ENCODE data around the gene ZNF578. TPM values are rescaled to one million over a fixed set of nuclear protein-coding genes. Genes with fewer than 3 reads are reported as not detected.
"Not testable (repeated sequence)": the region's sequence is repeated elsewhere in the genome, so short reads cannot be mapped to it uniquely, and the experiment has no call there.

The ZNF578 gene
- polyA plus RNA-seq (ENCODE audit: insufficient read length in 10 of 10): 1 to 10 TPM; 2.2 to 4.8 (median 2.6) TPM
- long read RNA-seq, donor 1, partial matches to known transcripts: 0 of 1 reads
- long read RNA-seq, donor 1, other reads (novel, unspliced or antisense): 0 of 1 reads
- long read RNA-seq, donor 2: 0 reads
- long read RNA-seq, donor 3: 0 reads
- long read RNA-seq, donor 4: 0 reads
- long read RNA-seq, donor 5, partial matches to known transcripts: 0 of 1 reads
- long read RNA-seq, donor 5, other reads (novel, unspliced or antisense): 0 of 1 reads
- long read RNA-seq, donor 6, full-length matches to known transcripts: 2 of 2 reads
- long read RNA-seq, donor 6, partial matches to known transcripts: 0 of 2 reads
- long read RNA-seq, donor 6, other reads (novel, unspliced or antisense): 0 of 2 reads
- long read RNA-seq, donor 7, partial matches to known transcripts: 0 of 2 reads
- long read RNA-seq, donor 7, other reads (novel, unspliced or antisense): 0 of 2 reads
- long read RNA-seq, donor 8: 0 reads
- long read RNA-seq, donor 9: 0 reads

GRCh38 chr19:52453324-52454094 lies at the start of gene ZNF578:
ZNF578 (plus strand) TSS chr19:52453553; CDS start chr19:52501846, 48,293 bp downstream.
- peak; percentile 87 to 95 (median 90) for DNase-seq

- no peak for DNase-seq
Measured at GRCh38 chr19:52410276-52410675, 43.1 kb upstream of the ZNF578 start.

- no peak for DNase-seq
Measured at GRCh38 chr19:52415711-52416110, 37.6 kb upstream of the ZNF578 start.

- DNase-seq: no peak
Measured at GRCh38 chr19:52428937-52429336, 24.4 kb upstream of the ZNF578 start, which contains the start of gene ZNF534. ZNF534 (plus strand) TSS chr19:52429148; CDS start chr19:52431475, 2,327 bp downstream.

GRCh38 chr19:52442179-52442578 lies 11.2 kb upstream of the ZNF578 start:
- no peak for DNase-seq

GRCh38 chr19:52444506-52444905 lies 8.8 kb upstream of the ZNF578 start:
- DNase-seq: no peak

GRCh38 chr19:52451241-52451640 lies 2.1 kb upstream of the ZNF578 start:
- peak in 1 of 3 donors; percentile 4 for DNase-seq

- no peak for DNase-seq
Measured at GRCh38 chr19:52464798-52465470, 11.6 kb downstream of the ZNF578 start.

GRCh38 chr19:52473655-52474350 lies 20.4 kb downstream of the ZNF578 start:
- no peak for DNase-seq

GRCh38 chr19:52474351-52475127 lies 21.2 kb downstream of the ZNF578 start:
- no peak for DNase-seq

GRCh38 chr19:52484111-52484743 lies 30.9 kb downstream of the ZNF578 start:
- not testable (repeated sequence) for DNase-seq

- not testable (repeated sequence) for DNase-seq
Measured at GRCh38 chr19:52485064-52485463, 31.7 kb downstream of the ZNF578 start.

GRCh38 chr19:52485561-52486240 lies 32.3 kb downstream of the ZNF578 start:
- not testable (repeated sequence) for DNase-seq

GRCh38 chr19:52492201-52492993 lies 39.0 kb downstream of the ZNF578 start:
- DNase-seq: peak in 2 of 3 donors; percentile 12 to 48

GRCh38 chr19:52492994-52493470 lies 39.7 kb downstream of the ZNF578 start:
- DNase-seq: peak in 2 of 3 donors; percentile 20 to 57

- no peak for DNase-seq
Measured at GRCh38 chr19:52494518-52494917, 41.2 kb downstream of the ZNF578 start.

GRCh38 chr19:52498571-52498970 lies 45.2 kb downstream of the ZNF578 start:
- DNase-seq: no peak

GRCh38 chr19:52500474-52500873 lies 47.1 kb downstream of the ZNF578 start:
- DNase-seq: not testable (repeated sequence)

Data from muscle of back (tissue), 13 donors.